Measurements from ENCODE around the gene B9D2. TPM values are rescaled to one million over a fixed set of nuclear protein-coding genes. Genes with fewer than 3 reads are reported as not detected.
"Not testable (repeated sequence)": the region's sequence is repeated elsewhere in the genome, so short reads cannot be mapped to it uniquely, and the experiment has no call there.

B9D2 gene
- polyA plus RNA-seq, 1 donor = 2.0 TPM

GRCh38 chr19:41354343-41354953 lies 9.5 kb downstream of the B9D2 start:
- no peak for DNase-seq

DNA sequence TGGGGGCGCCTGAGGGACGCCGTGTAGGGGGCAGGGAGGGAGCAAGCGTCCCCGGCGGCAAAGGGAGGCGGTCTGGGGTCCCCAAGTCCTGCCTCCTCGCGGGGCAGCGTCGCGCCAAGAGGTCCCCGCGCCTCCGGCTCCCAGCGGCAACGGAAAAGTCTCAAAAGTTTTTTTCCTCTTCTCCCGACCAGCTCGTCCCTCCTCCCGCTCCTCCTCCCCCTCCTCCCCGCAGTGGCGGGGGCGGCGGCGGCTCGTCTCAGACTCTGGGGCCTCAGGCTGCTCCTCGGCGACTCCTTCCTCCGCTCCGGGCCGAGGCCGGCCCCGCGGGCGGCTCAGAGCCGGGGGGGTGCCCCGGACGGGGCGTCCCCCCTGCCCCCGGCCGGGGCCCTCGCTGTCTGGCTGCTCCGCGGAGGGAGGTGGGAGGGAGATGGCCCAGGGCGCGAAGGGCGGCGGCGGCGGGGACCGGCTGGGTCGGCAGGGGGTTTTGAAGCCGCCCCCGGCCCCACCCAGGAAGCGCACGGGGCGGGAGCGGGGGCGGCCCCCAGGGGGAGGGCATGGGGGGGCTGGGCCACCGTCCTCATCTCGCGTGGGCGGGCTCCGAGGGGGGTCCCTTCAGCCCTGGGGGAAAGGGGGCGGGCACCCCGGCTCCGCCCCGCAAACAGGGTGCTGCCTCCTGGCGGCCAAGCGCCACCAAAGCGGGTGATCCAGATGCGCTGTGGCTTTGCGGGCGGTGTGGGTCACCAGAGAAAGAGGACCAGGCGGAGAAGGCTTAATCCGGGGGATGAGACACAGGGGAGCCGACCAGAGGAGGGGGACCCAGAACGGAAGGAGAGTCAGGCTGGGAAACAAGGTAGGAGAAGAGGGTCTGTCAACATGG lies 10.2 kb downstream of the B9D2 start, which contains the start of gene TGFB1:
TGFB1 (minus strand) TSS at position 457 of the 877 bp plus-strand sequence. CDS start 878 bp downstream, outside the sequence.
- DNase-seq = peak; percentile 77

DNA sequence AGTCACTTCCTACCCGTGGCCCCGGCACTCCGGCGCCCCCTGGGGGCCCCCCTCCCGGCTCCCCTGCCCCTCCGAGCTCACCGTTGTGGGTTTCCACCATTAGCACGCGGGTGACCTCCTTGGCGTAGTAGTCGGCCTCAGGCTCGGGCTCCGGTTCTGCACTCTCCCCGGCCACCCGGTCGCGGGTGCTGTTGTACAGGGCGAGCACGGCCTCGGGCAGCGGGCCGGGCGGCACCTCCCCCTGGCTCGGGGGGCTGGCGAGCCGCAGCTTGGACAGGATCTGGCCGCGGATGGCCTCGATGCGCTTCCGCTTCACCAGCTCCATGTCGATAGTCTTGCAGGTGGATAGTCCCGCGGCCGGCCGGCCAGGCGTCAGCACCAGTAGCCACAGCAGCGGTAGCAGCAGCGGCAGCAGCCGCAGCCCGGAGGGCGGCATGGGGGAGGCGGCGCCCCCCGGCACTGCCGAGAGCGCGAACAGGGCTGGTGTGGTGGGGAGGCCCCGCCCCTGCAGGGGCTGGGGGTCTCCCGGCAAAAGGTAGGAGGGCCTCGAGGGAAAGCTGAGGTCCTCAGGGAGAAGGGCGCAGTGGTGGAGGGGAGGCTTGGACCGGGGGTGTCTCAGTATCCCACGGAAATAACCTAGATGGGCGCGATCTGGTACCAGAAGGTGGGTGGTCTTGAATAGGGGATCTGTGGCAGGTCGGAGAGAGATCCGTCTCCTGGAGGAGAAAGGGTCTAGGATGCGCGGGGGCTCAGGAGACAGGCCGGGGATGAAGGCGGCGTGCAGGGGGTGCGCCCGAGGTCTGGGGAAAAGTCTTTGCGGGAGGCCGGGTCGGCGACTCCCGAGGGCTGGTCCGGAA lies 11.1 kb downstream of the B9D2 start:
- no peak for DNase-seq

DNA sequence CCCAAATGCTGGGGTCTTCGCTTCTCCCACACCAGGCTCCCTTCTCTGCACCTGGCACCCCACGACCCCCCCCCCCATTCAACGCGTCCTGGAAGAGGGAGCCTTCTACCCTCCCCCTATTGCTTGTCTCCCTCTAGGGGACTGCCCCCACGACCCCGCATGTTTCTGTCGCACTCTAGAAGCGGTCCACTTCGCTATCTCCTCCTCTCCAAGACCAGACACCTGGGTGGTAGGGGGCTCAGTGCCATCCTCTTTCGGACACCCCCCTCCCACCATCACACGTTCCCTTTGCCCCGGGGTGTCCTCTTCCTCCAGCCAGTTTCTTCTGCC lies 11.7 kb downstream of the B9D2 start:
- no peak for DNase-seq

GRCh38 chr19:41351339-41352245 lies 12.4 kb downstream of the B9D2 start:
- DNase-seq = no peak

- no peak for DNase-seq
These were observed 13.1 kb downstream of the B9D2 start for GRCh38 chr19:41350735-41351338.

DNA sequence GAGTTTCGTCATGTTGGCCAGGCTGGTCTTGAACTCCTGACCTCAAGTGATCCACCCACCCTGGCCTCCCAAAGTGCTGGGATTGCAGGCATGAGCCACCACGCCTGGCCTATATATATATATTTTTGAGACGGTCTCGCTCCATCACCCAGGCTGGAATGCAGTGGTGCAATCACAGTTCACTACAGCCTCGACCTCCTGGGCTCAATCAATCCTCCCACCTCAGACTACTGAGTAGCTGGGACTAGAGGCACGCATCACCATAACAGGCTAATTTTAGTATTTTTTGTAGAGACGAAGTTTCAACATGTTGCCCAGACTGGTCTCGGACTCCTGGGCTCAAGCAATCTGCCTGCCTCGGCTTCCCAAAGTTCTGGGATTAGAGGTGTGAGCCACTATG lies 17.0 kb downstream of the B9D2 start:
- DNase-seq = not testable (repeated sequence)

DNA sequence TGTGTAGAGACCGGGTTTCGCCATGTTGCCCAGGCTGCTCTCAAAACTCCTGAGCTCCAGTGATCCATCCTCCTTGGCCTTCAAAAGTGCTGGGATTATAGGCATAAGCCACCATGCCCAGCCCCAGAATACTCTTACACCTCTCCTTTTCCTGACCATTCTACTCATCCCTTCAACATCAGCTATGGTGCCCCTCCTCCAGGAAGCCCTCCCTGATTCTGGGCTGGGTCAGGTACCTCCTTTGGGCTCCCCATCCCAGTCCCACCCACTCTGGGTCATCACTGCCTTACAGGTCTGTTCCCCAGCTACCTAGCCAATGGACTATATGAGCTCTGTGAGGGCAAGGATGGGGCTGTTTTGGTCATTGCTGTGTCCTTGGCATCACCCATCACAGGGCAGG lies 19.8 kb downstream of the B9D2 start:
- DNase-seq = no peak

- no peak for DNase-seq
These were observed 22.1 kb downstream of the B9D2 start for GRCh38 chr19:41341669-41342490.

DNA sequence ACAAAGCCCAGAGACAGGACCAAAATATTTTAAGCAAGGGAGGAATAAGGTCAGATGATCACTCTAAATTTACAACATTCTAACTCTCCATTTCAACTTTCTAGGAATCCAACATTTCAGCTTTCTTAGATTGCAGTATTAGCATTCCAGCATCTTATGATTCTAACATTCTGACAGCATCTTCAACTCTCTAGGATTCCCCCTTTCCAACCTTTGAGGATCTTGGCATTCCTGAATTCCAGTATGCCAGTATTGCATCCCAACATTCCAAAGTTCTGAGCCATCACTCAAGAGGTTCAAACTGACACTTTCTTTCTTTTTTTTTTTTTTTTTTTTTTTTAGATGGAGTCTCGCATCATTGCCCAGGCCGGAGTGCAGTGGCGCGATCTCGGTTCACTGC lies 24.0 kb downstream of the B9D2 start:
- no peak for DNase-seq

- no peak for DNase-seq
These were observed 28.5 kb downstream of the B9D2 start for GRCh38 chr19:41335467-41335866.

DNA sequence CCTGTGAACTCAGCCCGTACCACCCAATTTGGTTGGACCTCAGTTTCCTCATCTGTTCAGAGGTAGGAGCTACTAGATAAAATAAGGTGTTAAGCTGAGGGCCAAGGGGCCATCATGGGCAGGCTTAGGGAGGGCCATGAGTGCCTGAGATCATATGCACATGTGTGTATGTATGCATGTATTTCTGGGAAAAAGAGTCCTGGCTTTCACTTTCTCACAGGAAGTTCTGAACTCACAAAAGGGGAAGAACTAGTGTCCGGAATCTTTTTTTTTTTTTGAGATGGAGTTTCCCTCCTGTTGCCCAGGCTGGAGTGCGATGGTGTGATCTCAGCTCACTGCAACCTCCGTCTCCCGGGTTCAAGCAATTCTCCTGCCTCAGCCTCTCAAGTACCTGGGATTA lies 29.2 kb downstream of the B9D2 start:
- no peak for DNase-seq

- no peak for DNase-seq
These were observed 31.5 kb downstream of the B9D2 start for GRCh38 chr19:41332468-41332867.

DNA sequence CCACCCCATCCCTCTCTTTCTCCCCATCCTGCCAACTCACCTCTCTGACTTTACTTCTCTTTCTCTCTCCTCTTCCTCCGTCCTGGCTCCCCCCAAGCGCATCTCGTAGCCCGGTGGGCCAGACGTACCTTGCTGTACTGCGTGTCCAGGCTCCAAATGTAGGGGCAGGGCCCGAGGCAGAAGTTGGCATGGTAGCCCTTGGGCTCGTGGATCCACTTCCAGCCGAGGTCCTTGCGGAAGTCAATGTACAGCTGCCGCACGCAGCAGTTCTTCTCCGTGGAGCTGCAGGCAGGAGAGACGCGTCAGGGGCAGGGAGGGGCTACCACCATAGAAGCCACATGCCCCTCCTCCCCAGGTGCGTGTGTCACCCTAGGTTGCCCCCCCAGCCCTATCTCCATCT lies 31.9 kb downstream of the B9D2 start:
- DNase-seq = no peak

- DNase-seq = no peak
These were observed 32.8 kb downstream of the B9D2 start for GRCh38 chr19:41330946-41331678.

- DNase-seq = no peak
These were observed 33.5 kb downstream of the B9D2 start for GRCh38 chr19:41330481-41330880.

DNA sequence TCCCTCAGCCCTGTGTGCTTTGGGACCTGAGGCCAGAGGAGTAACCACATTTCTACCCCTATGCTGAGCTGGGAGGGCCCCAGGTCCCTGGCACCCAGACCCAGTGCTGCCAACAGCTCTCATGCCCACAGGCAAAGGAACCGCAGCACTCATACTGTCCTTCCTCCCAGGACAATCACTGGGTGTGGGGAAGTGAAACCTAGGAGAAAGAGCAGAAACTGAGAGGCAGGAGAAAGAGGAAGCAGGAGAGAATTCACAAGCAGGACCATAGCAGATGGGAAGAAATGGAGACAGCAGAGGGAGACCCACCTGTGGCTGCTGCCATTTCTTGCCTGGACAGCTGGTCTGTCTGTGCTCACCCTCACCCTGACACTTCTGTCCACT lies 35.1 kb downstream of the B9D2 start:
- DNase-seq = no peak

GRCh38 chr19:41328157-41328841 lies 35.6 kb downstream of the B9D2 start:
- DNase-seq = no peak

DNA sequence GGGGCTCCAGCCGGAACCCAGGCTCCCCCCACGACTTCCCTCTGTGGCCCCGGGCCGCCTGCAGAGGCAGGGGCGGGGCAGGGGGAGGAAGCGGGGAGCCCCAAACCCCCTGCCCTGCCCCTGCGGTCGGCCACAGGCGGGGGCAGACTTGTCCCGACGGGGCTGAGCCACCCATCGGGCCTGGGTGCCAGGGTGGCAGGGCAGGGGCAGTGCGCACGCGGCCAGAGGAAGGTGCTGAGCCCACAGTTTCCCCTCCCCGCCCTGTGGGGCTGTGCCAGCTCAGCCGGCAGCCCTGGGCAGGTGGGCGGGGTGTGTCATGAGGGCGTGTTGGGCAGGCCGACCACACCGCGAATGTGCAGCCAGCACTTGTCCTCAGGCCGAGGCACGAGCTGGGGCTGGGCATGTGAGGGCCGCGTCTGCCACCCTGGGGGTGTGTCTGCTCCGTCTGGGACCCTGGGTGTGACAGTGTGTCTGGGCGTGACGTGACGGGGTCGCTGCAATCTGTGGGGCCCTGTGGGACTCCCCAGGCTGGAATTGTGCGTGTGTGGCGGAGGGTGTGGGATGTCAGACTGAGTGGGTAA lies 36.3 kb downstream of the B9D2 start:
- no peak for DNase-seq
